ENCODE results near the gene MYMK.

- TF ChIP-seq, protein P1, sequence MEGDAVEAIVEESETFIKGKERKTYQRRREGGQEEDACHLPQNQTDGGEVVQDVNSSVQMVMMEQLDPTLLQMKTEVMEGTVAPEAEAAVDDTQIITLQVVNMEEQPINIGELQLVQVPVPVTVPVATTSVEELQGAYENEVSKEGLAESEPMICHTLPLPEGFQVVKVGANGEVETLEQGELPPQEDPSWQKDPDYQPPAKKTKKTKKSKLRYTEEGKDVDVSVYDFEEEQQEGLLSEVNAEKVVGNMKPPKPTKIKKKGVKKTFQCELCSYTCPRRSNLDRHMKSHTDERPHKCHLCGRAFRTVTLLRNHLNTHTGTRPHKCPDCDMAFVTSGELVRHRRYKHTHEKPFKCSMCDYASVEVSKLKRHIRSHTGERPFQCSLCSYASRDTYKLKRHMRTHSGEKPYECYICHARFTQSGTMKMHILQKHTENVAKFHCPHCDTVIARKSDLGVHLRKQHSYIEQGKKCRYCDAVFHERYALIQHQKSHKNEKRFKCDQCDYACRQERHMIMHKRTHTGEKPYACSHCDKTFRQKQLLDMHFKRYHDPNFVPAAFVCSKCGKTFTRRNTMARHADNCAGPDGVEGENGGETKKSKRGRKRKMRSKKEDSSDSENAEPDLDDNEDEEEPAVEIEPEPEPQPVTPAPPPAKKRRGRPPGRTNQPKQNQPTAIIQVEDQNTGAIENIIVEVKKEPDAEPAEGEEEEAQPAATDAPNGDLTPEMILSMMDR (IDR thresholded peaks at IDR 0.05): no peak
- TF ChIP-seq POLR2A (IDR thresholded peaks at IDR 0.05): no peak
Measured at GRCh38 chr9:133490201-133490681, 34.5 kb downstream of the MYMK start.

Data from esophagus squamous epithelium (tissue), 4 donors.